Lower leg skin (tissue), 3 donors: ENCODE data around the gene PRSS38.

Experiments used
- CTCF ChIP-seq, 3 donors: fragments of 450-650 bp; IDR thresholded peaks; one replicate each; pipeline ENCODE4 v1.5.1; 2016; ENCODE audit warnings: antibody characterized with exemption in 3 of 3, mild to moderate bottlenecking in 3 of 3, moderate library complexity in 2 of 3
- POLR2A ChIP-seq, 2 donors: fragments of 450-650 bp; IDR thresholded peaks; one replicate each; pipeline ENCODE4 v1.6.1; 2016 to 2017; ENCODE audit warnings: antibody characterized with exemption in 2 of 2, mild to moderate bottlenecking in 1 of 2, moderate library complexity in 1 of 2

GRCh38 chr1:227813962-227814361 is 1.5 kb upstream of the PRSS38 start:
- TF ChIP-seq CTCF (IDR thresholded peaks at IDR 0.05) (no peak), POLR2A (IDR thresholded peaks at IDR 0.05) (no peak)
